Measurements from ENCODE around the gene MYLK.

The MYLK gene

GRCh38 chr3:123576122-123576521 is 308.0 kb downstream of the MYLK start:
- no peak for DNase-seq

GRCh38 chr3:123571973-123572365 is 312.2 kb downstream of the MYLK start:
- DNase-seq, result no peak

GRCh38 chr3:123571264-123571972 is 312.7 kb downstream of the MYLK start:
- DNase-seq, result no peak

DNA sequence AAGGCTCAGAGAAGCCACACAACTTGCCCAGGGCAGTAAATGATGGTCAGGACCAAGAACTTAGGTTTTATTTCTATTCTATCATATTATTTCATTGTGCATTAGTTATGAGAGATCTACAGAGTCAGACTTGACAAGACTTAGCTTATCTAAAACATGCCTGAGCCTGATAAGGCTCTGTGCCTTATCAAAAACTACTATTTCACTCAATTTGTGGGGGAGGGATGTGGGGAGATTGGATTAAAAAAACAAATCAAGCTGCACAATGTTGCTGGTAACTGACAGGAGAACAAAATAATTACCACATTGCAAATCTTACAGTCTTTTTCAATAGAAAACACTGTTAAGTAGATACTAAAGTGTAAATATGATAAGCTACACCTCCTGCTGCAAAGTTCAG is 315.3 kb downstream of the MYLK start:
- DNase-seq, result no peak

- no peak for DNase-seq
These were observed 316.1 kb downstream of the MYLK start for GRCh38 chr3:123568034-123568433.

DNA sequence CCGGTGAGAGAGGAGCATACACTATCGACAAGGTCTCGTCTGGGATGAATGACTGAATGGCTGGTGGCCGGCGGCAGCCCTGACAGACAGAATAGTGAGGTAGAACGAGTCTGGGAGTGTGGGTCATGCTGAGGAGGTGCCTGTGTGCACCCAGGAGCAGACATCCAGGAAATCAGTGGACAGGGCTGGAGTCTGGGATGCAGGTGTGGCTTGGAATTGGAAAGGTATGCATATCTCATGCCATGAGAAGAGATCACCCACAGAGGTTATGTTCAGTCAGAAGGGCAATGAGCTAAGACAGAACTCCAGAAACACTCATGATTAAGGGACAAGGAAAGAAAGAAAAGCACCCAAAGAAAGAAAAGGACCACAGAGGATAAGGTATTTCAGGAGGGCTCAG is 320.1 kb downstream of the MYLK start:
- no peak for DNase-seq

DNA sequence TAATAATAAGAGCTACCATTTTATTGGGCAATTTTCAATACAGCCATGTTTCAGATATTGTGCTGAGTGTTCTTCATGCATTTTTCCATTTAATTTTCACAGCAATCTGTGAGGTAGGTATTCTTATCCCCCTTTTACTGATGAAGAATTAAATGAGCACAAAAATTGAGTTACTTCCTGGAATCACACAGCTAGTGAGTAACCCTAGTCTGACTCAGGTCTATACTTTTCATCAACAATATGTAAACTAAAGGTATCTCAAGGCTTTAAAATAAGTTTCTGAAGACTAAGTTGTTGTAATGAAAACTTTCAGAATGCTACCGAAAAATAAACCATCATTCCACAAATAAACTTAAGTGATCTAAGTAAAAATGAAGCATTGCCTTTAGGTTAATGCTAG is 321.6 kb downstream of the MYLK start:
- DNase-seq, result no peak

DNA sequence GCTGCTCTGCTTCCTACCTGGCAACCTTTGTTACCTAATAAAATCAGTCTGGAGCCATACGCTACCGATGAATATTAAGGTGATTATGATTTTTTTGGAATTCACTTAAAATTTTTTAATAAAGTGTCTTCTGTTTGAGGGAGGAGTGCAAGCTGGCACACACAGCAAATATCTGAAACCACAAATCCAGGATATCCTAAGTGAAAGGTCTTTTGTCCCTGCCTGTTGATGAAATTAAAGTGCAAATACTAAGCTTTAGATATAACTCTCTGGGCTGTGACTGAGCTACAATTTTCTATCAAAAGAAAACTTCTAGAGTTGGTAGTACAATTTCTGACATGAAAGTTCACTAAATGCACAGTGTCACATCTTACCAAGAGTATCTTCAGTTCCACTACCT is 322.9 kb downstream of the MYLK start:
- DNase-seq, result no peak

Measured in SHP77 treated with DMSO at 0.1 percent for 48 hours (cell line).